Stimulated activated CD4-positive, alpha-beta T cell treated with anti-CD3 and anti-CD28 coated beads, Interleukin-12 subunit alpha, Interleukin-12 subunit beta, amount 100 ng/mL, for 48 hours (primary cell): ENCODE results near the gene RAD51B.

ENCODE experiments used
- DNase-seq, 3 donors: peaks; one replicate each; pipeline ENCODE4 v3.0.0-alpha.2; 2020; ENCODE audit warnings: low read depth in 2 of 3, low spot score in 1 of 3

RAD51B gene

DNA sequence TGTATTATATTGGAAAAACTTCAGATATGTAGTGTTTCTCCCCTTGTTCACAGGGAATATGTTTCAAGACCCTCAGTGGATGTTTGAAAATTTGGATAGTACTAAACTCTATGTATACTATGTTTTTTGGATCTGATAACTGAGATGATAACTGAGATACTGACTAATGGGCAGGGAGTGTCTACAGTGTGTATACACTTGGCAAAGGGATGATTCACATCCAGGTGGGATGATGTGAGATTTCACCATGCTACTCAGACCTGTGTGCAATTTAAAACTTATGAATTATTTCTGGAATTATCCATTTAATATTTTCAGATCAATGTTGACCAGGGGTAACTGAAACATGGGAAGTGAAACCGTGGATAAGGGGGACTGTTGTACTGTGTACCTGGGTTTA is 13.8 kb downstream of the RAD51B start:
- DNase-seq, result no peak

DNA sequence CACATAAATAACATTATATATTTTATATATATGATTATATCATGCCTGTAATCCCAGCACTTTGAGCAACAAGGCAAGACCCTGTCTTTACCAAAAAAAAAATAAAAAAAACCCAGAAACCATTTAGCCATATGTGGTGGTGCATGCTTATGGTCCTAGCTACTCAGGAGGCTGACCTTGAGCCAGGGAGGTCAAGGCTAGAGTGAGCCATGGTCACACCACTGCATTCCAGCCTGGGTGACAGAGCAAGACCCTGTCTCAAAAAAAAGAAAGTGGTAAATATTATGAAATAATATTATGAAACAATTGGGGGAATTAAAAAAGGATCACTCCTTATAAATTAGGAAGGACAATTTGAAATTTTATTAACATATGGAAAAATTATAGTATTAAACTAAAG is 16.0 kb downstream of the RAD51B start:
- DNase-seq, result no peak

DNA sequence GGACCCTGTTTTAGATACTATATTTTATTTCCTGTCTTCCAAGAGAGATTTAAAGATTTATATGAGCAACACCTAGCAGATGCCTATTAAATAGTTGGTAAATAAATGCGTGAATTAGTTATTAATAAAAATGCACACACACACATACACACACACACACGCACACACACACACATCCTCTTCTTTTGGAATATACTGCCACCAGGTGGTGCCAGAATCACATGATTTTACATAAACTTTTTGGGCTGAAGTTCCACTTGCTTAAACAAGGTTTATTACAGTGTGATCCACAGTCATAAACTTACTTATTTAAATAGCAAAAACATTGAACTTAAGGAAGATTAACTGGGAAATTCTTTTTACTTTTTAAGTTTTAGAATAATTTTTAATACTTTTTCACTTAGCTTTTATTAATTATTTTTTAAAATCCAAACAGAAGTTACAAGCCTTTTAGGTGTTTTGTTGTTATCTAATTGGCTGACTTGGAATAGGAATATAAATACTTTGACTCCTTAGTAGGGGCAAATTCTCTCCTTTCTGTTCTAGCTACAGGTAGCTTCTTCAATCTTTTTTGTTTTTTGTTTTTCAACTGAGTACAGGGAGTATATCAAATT is 17.5 kb downstream of the RAD51B start:
- peak in 1 of 3 donors; percentile 44 for DNase-seq

DNA sequence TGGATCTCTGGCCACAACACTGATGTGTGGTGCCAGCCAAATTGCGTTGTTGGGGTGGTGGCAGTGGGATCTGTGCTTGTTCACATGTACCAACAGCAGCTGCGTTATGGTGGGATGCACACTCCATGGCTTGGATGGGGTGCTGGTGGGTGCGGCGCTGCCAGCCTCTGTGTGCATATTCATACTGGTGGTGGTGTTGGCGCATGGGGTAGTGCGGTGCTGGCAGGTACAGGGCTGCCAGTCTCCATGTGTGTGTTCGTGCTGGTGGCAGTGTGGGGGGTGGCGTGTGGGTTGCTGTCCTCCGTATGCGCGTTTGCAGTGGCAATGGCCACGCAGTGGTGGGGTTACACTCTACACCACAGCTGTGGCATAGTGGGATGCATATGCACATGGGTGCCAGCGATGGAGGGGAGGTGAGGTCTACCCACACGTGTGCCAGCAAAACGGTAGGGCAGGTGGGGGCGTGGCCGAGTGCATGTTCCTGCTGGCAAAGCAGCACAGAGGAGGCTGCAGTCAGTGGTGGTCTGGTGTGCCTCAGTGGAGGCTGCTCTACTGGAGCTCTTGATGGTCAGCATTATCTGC is 26.5 kb downstream of the RAD51B start:
- no peak for DNase-seq

DNA sequence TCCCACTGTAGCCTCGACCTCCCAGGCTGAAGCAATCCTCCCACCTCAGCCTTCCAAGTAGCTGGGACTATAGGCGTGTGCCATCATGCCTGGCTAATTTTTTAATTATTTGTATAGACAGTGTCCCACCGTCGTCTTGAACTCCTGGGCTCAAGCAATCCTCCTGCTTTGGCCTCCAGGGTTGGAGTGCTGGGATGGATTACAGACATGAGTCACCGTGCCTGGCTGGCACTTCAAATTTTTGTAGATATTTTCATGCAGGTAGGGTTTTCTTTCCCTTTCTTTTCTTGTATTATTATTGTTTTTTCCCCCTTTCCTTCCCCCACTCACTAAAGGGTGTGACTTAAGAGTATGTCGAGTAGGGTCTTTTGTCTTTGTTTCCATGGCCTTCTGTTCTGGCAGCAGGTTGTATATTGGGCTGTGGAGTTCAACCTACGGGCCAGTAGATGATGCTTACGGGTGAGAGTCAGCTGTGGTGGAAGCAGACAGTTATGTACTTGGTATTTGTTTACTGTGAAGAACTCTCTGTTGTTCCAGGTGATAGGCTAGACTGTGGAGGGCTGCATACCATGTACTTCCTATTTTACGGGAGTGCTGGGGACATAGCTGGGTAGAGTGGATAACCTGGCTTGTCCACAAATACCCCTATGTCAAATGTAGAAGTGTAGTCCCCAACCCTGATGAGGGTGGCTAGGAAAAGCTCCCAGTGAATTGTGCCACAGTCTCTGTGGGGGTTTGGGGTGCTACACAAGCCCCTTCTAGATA is 30.7 kb downstream of the RAD51B start:
- DNase-seq, result no peak

DNA sequence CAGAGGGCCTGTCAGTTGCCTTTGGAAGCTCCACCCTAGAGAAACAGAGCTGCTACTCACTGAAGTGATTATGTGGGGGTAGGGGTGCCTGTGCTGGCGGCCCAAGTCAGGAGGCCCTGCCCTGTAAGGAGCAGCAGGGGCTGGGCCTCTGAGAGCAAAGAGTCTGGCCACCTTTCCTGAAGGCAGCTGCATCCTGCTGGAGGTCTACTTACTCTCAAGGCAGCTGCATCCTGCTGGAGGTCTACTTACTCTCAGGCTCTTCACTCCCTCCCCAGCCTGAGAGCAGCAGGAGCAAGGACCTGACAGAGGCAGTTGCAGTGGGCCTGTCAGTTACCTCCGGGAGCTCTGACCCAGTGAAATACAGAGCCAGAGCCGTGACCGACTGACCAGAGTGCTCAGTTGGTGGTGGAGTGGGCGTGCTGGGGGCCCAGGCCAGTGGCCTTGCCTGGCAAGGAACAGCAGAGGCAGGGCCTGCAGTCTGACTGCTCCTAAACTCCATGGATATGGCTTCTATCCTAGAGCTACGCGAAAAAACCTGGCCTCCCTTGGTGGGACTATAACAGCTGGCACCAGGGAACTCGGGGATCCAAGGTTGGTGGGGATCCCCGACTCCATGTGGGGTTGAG is 32.3 kb downstream of the RAD51B start:
- no peak for DNase-seq

DNA sequence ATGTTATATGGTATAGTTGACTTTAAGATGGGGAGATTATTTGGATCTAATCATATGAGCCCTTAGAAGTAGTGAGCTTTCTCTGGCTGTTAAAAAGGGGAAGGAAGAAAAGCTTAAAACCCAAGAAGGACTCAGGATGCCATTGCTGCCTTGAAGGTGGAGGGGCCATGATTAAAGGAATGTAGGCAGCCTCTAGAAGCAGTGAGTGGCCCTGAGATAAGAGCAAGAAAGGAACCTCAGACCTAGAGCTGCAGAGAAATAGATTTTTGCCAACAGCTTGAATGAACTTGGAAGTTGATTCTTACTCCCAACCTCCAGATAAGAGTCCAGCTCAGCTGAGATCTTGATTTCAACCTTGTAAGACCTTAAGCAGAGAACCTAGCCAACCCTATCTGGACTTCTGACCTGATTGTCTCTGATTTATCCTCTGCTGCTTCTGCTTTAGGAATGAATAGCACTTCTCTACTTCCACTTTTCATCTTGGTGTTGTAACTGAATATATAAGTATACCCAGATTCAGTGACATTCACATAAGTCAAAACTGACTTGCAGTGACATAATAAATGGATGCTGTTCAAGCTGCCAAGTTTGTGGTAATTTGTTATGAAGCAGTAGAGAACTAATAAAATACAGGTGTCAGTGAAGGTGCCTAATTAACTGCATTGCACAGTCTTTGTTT is 33.5 kb downstream of the RAD51B start:
- DNase-seq, result no peak

DNA sequence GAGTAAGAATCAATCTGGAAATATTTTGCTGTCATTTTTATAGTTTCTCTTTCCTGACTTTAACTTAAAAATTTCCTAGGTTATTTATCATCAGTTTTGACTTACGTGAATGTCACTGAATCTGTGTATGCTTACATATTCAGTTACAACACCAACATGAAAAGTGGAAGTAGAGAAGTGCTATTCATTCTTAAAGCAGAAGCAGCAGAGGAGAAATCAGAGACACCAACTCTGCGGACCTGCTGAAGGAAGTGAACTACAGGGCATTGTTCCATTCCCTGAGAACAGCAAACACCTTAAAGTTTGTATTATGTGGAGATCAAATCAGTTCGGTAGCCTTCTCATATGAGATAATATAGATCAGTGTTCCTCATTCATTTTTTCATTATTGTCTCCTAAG is 34.1 kb downstream of the RAD51B start:
- DNase-seq, result no peak

DNA sequence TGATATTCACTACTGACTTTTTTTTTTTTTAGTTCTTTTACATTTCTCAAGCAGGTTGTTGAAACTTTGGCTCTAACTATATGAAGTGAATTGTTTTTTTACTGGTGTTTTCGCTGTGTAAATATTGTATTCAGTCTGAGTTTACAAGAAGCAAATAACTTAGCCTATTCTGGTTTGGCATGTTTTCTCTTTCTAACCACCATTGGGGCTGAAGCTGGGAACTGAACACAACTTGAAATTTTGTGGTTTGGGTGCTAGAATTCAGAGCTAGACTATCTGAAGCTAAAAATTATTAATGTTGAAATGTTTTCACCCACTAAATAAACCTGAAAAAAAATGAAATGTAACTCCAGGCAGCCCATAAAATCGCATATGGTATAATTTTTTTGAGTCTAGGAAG is 37.2 kb downstream of the RAD51B start:
- no peak for DNase-seq

DNA sequence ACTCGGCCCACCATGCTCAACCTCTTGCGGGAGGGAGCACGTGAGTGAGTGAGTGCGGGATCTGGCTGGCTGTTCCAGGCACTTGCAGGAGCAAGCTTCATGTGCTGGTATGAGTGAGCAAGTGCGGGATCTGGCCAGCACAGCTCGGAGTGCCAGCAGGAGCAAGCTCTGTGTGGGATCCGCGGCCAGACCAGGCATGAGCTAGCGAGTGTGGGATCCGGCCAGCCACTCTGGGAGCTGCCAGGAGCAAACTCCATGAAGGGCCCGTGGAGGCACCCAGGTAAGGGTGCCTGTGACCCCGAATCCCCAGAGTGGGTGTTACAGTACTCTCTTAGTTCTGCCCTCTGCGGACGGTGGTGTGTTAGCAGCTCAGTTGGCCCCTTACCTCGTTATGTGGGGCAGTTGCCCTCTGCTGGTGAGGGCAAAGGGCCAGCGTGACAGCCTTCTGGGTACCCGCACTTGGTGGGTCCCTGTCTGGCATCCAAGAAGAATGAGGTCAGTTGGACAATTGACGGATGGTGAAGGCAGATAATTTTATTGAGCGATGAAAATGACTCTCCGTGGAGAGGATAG is 38.3 kb downstream of the RAD51B start:
- DNase-seq, result no peak

DNA sequence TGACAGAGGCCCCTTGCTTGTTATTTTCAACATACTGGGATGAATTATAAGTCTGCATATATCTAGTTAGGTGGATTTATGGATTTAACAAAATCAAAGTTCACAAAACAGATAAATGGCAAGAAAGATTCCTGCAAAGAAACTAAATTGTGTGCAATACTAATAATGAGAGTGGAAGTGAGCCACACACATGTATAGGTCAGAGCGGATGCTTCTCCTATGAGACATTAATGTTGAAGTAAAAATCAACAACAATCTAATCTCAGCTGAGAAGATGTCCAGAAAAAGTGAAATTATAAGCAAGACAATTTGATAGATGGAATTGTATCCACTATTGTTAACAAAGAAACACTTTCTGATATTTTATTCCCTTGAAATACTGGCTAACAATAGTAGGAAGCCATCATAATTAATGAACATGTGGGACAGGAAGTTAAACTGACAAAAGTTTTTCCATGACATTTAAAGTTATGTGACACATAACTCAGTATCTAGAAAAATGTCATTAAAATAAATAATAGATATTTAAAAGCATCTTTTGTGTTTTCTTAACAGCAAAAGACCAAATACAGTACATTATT is 39.7 kb downstream of the RAD51B start:
- DNase-seq, result no peak

DNA sequence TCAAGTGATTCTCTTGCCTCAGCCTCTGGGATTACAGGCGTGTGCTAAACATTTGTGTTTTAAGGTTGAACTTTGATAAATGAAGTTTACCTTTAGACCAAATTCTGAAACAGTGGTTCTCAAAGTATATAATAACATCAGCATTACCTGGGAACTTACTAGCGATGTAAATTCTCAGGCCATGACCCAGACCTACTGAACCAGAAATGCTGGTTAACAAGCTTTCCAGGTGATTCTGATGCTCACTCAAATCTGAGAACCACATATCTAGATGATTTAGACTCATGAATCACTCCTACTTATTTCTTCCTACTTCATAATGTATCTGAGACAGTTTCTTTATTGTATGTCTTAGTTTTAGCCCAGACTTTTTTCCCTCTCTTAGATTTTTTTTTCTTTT is 43.6 kb downstream of the RAD51B start:
- DNase-seq, result no peak

DNA sequence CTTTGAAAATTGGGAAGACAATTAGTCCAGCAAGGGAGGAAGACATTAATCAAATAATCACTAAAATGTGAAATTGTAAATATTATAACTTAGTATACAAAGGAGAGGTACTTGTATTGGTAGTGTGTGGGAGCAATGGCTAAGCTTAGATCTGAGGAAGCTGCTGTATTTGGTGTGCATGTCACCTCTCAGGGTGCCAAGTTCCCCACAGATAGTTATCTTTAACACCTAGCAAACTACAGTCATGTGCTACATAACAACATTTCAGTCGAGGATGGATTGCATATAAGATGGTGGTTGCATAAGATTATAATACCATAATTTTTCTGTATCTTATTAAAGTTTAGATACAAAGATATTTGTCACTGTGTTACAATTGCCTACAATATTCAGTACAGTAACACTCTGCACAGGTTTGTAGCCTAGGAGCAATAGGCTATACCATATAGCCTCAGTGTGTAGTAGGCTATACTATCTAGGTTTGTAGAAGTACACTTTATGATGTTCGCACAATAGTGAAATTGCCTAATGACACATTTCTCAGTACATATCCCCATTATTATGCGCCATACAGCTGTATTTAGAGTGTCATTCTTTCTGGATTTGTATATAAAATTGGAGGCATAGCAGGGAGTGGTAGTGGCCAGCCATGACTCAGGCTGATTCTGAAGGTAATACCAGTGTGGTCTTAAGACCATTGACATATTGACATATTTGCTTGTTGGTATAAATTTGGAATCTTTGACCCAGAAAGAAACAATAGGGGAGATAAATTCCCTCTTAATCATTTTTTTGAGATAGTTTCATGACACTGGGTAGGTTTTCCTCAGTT is 55.8 kb downstream of the RAD51B start:
- DNase-seq, result no peak

DNA sequence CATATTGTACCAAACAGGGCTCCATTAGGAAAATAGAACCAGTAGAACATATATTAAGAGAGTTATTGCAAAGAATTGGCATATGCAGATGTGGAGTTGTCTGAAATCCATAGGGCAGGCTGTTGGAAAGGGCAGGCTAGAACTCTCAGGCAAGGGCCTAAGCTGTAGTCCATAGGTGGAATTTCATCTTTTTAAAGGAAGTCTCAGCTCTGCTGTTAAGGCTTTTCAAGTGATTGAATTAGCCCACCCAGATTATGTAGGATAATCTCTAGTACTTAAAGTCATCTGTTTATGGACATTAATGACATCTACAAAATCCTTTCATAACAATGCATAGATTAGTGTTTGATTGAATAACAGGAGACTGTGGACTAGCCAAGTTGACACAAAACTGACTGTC is 59.4 kb downstream of the RAD51B start:
- DNase-seq, result no peak

DNA sequence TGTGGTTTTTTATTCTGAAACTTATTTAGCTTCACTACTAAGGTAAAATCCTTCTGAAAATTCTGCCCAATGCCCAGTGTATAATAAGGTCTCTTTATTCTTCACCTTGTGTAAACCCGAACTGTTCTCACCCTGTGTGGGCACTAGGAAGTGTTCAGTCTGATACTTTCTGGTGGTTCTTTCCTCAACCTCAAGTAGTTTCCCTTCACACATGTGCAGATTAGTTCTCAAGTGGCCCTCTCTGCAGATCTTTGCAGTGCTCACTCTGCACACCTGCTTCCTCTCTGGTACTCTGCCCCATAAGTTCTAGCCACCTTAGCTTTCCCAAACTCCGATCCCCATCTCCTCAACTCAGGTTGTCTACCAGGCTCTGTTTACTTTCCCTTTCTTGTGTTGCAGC is 61.6 kb downstream of the RAD51B start:
- no peak for DNase-seq

DNA sequence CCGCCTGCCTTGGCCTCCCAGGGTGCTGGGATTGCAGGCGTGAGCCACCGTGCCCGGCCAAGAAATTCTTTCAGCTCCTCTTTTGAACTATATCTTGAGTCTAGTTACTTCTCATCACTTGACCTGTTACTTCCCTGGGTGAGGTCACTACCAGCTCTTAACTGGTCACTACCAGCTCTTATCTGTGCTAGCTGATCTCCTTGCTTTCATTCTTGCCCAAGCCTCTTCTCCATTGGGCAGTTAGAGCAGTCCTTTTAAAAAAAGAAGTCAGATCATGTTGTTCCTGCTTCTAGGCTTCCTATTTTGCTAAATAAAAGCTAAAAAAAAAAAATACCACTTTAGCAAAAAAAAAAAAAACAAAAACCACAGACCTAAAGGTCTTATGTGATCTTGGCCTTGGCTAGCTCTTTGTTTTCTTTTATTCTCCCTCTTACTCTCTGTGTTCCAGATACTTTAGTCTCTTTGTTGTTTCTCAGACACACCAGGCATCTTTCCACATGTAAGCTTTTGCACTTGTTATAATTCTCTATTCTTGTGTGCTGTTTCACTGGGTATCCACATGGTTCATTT is 63.5 kb downstream of the RAD51B start:
- no peak for DNase-seq

DNA sequence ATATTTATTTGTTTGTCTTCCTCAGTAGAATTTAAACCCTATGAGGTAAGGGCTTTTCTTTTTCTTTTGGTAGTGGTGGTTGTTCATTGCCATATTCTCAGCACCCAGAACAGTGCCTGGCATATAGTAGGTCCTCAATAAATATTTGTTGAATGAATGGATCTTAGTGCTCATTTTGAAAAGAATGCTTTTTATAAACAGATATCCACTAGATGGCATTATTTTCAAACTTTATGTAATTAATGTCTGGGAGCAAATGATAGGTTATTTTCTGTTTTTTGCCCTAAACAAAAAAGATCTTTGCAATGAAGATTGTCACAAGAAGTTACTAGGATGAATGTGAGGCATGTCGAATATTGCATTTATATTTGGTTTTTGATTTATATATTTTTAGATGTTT is 64.1 kb downstream of the RAD51B start:
- DNase-seq, result no peak

DNA sequence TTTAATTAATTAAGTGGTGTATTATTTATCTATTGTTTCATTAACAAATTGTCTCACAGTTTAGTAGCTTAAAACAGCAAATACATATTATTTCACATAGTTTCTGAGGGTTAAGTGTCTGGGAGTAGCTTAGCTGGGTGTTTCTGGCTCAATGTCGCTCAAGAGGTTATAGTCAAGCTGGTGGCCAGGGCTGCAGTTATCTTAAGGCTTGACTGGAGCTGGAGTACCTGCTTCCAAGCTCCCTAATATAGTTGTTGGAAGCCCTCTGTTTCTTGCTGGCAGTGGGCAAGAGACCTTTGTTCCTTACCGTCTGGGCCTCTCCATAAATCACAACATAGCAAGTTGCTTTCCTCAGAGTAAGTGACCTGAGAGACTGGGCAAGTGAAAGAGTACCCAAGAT is 66.6 kb downstream of the RAD51B start:
- no peak for DNase-seq

DNA sequence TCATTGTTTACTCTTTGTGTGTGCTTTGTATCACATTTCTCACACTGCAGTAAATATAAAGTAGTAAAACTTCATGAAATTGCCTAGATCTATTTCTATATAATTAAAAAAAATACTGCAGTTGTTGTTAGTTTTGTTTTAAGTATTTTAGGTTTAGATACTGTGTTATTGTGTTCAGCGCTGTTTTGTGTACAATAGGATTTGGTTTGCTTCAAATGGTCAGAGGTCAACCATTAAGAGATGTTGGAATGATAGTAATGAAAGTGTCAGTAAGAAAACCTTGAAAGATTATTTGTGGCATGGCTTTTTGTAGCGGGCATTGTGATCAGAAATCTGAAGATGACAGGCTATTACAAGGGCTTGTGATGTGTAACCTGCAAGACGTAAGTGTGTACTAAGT is 67.9 kb downstream of the RAD51B start:
- no peak for DNase-seq

DNA sequence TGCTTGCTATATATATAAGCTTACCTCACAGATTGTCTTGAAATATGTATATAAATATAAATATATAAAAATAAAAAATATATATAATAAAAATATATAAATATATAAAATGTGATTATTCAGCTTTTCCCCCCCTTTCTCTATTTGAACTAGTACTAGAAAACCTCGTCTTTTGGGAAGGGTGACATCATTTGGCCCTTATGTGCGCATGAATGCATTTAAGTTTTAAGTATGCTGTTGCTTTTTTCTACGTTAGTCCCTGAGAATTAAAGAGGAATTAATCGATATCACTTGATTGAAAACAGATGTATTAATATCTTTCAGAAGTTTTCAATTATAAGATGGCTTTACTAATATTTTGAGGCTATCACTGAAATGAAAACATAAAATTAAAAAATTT is 69.9 kb downstream of the RAD51B start:
- no peak for DNase-seq
